Upper lobe of left lung (tissue), 4 donors: Measurements from ENCODE around the gene MYF5.

ENCODE experiments used
- CTCF ChIP-seq, 6 experiments: fragments of 450-650 bp in 4 of 6; fragments of 200-600 bp in 2 of 6; sonication (generic) in 2 of 6; IDR thresholded peaks; one replicate each; pipeline ENCODE4 v1.5.1; 2016 to 2019; ENCODE audit warnings: antibody characterized with exemption in 6 of 6
- EP300 ChIP-seq, 4 donors: sonication (generic); formaldehyde crosslinking; IDR thresholded peaks; one replicate each; pipeline ENCODE4 v1.5.1; 2017; ENCODE audit warnings: antibody characterized with exemption in 4 of 4, control low read depth in 2 of 4
- POLR2A ChIP-seq, 4 donors: fragments of 450-650 bp; IDR thresholded peaks; one replicate each; pipeline ENCODE4 v1.5.1; 2016 to 2017; ENCODE audit warnings: antibody characterized with exemption in 4 of 4, mild to moderate bottlenecking in 2 of 4
- POLR2AphosphoS5 ChIP-seq, 2 donors: sonication (generic); formaldehyde crosslinking; IDR thresholded peaks; one replicate each; pipeline ENCODE4 v1.5.1; 2017; ENCODE audit warnings: antibody characterized with exemption in 2 of 2

GRCh38 chr12:80712866-80713265 is 3.8 kb upstream of the MYF5 start:
- TF ChIP-seq CTCF (IDR thresholded peaks at IDR 0.05) (no peak), POLR2AphosphoS5 (IDR thresholded peaks at IDR 0.05) (no peak), POLR2A (IDR thresholded peaks at IDR 0.05) (no peak), EP300 (IDR thresholded peaks at IDR 0.05) (no peak)
